GM21723 (cell line): Measurements from ENCODE around the gene CELF5.

Experiments
- ATAC-seq: cut with Tn5 transposase; IDR thresholded peaks from one replicate; pipeline ENCODE4 v1.9.1; 2021; ENCODE audit warnings: mild to moderate bottlenecking, moderate library complexity; ENCODE audit not compliant: unreplicated experiment

The CELF5 gene

DNA sequence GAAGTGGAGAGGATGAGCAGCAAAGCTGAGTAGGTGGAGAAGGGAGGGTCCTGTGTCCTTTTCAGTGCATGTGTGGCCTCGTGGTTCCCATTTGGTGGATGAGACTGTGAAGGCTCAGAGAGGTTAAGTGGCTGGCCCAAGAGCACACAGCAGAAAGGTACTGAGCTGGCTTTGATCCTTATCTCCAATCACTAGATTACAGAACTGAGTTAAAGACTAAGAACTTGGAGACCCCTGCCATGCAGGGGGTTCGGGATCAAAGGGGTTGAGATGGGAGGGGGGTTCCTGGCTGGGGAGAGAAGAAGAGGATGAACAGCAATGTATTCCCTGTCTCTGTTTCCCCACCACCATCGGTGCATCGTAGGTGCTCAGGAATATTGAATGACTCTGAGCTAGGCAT, 11.8 kb downstream of the CELF5 start:
- no peak for ATAC-seq

DNA sequence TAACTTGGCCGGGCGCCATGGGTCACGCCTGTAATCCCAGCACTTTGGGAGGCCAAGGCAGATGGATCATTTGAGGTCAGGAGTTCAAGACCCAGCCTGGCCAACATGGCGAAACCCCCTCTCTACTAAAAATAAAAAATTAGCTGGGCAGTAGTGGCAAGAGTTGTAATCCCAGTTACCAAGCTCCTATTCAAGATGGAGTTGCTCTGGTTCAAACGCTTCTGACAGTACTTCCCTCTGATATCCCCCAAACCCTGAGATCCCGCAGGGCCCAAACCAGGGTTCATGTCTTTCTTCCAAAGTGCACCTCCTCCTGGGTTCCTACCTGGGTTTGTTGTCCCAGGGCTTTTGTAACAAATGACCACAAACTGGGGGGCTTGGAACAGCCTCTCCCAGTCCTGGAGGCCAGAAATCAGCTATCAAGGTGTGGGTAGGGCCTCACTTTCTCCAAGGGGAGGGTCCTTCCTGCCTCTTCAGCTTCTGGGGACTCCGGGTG, 13.7 kb downstream of the CELF5 start:
- no peak for ATAC-seq

DNA sequence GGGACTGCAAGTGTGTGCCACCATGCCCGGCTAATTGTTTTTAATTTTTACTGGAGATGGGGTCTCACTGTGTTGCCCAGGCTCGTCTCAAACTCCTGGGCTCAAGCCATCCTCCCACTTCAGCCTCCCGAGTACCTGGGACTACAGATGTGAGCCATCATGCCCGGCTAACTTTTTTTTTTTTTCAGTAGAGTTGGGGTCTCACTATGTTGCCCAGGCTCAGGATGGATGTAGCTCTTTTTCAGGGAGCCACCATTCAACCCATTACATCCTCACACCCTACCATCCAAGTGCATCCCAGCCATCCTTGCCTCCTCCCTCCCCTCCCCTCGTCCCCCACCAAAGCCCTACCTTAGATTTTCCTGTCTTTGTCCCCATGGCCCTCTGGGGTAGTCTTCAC, 14.9 kb downstream of the CELF5 start:
- no peak for ATAC-seq

DNA sequence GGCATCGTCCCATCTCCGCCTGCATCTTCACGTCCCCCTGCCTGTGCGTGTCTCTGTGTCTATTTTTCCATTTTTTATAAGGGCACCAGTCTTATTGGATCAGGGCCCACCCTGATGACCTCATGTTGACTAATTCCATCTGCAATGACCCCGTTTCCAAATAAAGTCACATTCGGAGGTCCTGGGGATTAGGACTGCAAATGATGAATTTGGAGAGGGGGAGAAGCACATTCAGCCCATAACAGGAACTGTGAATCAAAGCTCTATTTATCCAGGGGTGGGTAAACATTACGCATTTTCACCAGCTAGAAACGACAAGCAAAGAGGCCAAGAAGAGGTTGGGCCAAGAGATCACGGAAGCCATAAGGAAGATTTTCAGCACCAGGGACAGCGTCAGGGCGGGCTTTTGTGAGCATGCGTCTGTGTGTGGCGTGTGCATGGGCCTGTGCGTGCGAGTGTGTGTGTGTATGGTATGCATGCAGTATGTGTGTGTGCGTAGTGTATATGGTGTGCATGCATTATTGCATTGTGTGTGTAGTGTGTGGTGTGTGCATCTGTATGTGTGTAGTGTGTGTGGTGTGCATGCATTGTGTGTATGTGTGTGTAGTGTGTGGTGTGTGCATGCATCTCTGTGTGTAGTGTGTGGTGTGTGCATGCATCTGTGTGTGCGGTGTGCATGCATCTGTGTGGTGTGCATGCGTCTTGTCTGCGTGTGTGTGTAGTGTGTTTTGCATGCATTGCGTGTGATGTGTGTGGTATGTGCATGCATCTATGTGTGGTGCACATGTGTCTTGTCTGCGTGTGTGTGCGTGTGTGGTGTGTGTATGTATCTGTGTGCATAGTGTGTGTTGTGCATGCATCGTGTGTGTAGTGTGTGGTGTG, 19.6 kb downstream of the CELF5 start:
- ATAC-seq: no peak

DNA sequence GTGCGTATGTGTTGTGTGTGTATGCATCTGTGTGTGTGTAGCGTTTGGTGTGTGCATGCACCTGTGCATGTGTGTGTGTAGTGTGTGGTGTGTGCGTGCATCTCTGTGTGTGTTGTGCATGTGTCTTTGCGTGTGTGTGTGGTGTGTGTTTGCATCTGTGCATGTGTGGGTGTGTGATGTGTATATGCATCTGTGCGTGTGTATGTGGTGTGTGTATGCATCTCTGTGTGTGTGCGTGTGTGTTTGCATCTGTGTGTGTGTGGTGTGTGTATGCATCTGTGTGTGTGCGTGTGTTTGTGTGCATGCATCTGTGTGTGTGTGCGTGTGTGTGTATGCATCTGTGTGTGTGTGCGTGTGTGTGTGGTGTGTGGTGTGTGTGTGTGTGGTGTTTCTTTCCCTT, 20.6 kb downstream of the CELF5 start:
- ATAC-seq: no peak

DNA sequence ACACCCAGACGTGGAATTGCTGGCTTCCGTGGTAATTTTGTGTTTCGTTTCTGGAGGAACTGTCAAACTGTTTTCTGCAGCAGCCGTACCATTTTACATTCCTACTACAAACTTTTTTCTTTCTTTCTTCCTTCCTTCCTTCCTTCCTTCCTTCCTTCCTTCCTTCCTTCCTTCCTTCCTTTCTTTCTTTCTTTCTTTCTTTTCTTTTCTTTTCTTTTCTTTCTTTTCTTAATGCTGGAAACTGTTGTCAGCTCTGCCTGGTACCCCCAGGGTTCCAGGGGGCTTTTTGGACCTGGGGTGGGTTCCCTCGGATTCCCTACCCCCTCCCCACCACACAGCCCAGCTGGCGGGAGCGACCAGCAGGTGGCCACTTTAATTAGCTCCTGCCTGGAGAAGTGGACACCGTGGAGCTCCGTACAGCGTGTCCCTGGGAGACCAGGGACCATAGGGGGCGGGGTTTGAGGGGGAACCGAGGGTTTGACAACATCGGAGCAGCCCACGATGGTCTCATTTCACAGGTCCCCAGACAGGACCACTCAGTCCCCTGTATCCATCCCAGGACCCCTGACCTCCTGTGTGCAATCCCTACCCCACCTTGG, 24.4 kb downstream of the CELF5 start:
- no peak for ATAC-seq

DNA sequence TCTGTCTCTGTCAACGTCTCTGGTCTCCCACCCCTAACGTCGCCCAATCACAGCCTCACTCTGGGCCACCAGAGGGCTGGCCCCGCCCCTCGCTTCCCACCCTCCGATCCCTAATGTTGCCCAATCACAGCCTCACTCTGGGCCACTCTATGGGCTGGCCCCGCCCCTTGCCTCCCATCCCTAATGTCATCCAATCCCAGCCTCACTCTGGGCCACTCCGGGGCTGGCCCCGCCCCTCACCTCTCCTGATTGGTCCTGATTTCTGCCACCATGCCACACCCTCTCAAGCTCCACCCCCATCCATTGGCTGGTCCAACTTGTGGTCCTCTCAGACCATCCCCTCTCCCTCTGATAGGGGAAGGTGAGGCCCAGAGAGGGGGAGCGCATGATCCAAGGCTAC, 24.9 kb downstream of the CELF5 start:
- no peak for ATAC-seq

DNA sequence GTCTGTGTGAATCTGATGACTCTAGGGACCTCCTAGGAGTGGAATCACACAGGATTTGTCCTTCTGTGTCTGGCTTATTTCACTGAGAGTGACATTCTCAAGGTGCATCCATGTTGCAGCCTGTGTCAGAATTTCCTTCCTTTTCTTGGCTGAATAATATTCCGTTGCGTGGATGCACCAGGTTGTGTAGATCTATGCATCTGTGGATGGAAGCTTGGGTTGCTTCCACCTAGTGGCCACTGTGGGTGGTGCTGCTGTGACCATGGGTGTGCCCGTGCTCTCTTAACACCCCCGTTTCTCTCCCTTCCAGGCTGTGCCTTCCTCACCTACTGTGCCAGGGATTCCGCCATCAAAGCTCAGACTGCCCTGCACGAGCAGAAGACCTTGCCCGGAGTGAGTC, 26.2 kb downstream of the CELF5 start:
- no peak for ATAC-seq

DNA sequence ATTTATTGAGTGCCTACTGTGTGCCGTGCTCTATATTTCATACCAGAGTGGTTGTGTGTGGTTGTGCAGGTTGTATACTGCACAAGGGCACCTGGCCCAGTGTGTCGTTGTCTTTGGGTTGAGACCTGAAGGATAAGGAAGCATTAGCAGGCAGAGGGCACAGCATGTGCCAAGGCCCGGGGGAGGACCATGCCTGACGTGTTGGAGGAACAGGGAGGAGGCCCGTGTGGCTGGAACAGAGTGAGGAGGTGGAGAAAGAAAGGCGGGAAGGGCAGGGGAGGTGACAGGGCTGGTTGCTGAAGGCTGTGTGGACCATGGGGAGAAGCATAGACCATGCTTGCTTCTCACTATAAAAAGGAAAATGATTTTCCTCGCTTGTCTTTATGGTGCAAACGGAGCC, 26.8 kb downstream of the CELF5 start:
- no peak for ATAC-seq

DNA sequence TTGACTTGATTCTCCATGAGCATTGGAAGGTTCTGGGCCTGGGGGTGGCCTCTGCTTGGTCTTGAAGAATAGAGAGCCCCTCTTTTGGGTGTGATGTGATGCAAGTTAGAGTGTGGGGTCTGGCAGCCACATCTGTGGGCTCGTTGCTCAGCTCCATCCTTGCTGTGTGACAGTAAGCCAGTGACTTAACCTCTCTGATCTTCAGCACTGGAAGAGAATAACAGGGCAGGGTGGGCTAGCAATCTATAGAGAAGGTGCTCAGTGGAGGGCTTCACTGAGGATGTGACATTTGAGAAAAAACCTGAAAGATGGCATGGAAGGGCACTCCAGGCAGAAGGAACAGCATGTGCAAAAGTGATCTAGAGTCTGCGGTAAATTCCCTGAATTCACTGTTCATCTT, 28.2 kb downstream of the CELF5 start:
- ATAC-seq: no peak

DNA sequence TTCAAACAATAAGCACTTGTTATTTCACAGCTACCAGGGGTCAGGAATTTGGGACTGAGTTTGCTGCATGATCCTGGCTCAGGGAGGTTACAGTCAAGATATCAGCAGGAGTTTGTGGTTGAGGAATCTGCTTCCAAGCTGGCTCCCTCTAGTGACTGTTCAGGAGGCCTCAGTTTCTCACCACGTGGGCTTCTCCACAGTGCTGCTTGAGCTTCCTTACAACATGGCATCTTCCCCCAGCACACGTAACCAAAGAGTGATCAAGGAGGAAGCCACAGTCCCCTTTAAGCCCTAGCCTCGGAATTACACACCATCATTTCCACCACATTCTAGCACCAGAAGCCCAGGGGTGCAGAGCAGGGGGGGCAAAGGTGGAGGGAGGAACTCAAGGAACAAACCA, 28.8 kb downstream of the CELF5 start:
- no peak for ATAC-seq

DNA sequence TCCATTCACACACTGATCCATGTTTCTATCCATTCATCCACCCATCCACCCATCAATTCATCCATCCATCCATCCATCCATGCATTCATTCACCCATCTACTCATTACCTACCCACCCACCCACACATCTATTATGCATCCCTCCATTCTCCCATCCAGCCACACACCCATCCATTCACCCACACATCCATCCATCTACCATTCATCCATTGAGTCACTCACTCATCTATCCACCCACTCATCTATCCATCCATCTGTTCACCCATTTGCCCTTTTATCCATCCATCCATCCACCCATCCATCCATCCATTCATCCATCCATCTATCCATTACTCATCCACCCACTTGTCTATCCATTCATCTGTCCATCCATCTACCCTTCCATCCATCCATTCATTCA, 30.1 kb downstream of the CELF5 start:
- ATAC-seq: no peak

DNA sequence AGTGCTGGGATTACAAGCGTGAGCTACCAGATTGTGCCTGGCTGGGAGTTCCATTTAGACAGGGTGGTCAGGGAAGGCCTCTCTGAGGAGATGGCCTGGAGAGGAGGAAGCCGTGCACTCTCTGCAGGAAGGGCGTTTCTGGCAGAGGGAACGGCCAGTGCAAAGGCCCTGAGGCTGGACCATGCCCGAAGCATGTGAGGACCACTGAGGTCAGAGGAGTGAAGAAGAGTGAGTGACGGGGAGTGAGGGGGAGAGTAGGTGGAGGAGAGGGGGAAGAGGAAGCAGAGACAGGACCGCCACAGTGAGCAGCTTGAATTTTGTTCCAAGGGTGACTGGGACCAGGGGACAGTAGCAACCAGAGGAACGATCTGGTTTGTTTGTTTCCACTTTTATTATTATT, 32.6 kb downstream of the CELF5 start:
- ATAC-seq: no peak

DNA sequence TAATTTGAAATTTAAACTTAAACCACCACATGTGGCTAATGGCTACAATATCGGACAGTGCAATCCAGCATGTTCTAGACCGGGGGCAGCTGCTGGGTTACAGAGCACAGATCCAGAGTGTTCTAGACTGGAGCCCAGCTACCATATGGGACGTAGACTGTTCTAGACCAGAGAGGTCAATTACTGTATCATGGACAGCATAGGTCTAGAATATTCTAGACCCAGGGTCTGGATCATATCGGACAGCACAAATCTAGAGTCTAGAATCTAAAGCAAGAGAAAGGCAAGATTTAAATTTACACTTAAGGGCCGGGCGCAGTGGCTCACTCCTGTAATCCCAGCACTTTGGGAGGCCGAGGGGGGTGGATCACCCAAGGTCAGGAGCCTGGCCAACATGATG, 37.9 kb downstream of the CELF5 start:
- no peak for ATAC-seq

DNA sequence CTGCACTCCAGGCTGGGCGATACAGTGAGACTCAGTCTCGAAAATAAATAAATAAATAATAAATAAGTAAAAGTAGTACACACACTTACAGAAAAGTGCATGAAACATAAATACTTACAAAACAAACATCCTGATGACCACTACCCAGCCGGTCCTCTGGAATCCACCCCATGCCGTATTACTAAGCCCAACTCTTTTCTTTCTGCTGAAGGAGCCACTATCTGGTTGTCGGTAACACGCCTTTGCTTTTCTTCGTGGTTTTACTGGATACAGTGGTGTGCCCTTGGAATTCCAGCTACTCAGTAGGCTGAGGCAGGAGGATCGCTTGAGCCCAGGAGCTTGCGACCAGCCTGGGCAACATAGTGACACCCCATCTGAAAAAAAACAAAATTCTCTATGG, 39.4 kb downstream of the CELF5 start:
- ATAC-seq: no peak

DNA sequence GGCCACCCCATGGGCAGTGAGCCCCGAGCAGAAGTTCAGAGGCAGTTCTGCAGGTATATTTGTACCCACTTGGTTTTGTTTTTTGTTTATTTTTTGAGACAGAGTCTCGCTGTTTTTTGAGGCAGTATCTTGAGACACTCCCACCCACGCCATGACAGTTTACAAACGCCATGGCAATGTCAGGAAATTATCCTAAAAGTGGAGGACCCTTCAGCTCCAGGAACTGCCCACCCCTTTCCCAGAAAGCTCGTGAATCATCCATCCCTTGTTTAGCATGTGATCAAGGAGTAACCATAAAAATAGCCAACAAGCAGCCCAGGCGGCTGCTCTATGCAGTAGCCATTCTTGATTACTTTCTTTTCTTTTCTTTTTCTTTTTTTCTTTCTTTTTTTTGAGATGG, 41.0 kb downstream of the CELF5 start:
- ATAC-seq: no peak

DNA sequence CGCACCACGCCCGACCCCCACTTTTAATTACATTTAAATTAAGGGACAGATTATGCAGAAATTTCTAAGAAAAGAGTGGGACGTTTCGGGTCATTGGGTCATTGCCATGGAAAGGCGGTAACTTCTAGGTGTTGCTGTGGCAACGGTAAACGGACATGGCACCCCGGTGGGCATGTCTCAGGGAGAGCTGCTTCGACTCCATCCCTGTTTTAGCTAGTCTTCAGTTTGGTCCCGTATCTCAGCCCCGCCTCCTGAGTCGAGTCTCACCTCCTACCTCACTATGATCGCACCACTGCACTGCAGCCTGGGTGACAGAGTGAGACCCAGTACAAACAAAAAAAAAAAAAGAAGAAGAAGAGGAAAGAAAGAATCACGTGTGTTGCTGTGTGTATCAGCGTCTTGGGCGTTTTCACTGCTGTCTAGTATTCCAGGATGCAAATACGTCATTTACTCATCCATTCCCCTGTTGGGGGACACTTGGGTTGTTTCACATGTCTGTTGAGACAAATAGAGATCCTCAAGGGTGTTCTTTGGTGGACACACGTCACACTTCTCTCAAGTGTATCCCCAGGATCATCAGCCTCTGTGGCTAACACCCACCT, 41.7 kb downstream of the CELF5 start:
- ATAC-seq: no peak

DNA sequence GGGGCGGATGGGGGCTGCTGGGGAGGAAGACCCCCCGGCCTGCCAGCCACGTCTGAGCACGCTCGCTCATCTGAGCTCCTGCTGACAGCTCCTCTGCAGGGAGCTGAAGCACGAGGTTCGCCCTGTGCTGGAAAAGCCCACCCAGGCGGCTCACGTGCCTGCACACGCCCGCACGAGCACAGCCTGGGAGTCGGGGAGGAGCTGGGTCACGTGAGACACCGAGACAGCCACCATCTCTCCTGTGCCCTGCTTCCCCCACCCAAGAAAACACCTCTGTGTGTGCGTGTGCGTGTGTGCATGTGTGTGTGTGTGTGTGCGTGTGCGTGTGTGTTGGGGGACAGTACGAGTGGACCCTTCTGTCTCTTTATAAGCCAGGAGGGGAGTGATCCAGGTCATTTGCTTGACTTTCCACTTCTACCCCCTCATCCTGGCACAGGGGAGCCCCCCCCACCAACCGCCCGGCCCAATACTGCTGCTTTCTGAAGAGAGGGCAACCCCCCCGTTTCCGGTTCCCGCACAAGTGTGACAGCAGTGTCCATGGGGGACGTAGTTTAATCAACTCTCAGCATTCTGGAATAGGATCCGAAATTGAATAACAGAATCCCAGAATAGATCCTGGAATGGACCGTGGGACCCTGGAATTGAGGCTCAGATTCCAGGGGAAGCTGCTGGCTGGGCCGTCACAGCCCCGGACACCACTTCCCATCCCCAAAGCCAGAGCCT, 42.5 kb downstream of the CELF5 start:
- no peak for ATAC-seq

DNA sequence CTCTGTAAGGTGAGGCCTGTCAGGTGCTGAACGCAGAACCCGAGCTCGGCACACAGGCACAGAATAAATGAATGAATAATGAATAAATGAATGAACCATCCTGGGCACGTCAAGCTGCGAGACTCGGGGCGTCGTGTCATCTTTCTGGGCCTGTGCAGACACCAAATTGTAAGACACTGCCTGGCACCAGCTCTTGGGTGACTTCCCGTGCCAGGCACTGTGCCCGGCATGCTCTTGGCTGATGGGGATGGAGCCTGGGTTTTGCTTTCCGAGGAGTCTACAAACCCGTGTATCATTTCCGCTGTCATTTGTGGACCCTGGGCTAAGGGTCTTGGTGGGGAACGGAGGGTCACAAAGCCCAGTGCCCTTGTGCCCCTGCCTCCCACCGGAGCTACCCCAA, 43.9 kb downstream of the CELF5 start:
- ATAC-seq: no peak

DNA sequence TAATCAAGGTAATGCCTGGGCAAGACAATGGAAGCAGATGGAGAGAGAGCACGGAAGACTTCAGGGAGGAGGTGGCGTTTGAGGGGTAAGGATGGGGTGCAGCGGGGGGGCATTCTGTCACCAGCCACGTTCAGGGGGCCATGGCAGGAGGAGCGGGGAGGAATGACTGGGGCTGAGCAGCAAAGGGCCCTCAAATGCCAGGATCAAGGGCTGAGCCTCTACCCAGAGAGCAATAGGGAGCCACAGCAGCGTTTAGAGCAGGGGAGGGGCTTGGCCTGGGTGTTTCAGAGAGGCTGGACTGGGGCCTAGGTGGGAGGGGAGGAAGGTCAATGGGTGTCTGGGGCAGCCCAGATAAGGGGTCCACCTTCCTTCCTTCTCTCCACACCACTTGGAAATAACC, 44.3 kb downstream of the CELF5 start:
- no peak for ATAC-seq

DNA sequence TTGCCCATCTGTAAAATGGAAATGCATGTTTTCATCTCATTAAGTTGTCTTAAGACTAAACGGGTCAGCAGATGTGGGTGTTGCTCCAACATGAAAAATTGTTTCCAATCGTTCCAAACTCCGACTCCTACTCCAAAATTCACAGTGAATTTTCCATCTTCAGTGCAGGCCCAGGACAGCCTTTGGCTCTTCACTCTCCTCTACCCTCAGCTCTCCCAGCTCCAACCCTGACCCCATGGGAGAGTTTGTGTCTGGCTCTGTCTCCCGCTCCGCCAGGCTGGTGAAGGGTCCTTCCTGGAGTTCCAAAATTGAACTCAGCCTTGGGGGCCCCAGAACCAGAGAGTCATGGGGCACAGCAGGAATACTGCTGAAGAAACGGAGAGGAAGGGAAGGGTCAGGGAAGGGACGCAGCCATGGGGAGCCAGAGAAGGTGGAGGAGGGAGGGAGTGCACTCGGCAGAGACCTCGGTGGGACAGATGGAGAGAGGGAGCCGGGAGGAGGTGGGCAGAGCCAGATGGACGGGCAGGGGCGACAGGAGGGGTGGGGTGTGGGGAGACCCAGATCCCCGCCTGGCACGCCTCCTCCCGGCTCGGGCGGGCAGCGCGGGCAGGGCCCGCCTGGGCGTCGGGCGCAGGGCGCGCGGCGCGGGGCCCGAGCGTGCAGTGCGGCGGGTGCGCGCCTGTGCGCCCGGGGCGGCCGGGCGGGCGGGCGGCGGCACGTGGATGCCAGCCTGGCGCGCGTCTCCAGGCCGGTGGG, 45.6 kb downstream of the CELF5 start:
- ATAC-seq: no peak
